ENCODE results near the gene MAGI1. TPM values are rescaled to one million over a fixed set of nuclear protein-coding genes. Genes with fewer than 3 reads are reported as not detected.

The MAGI1 gene
- total and polyA plus RNA-seq, 2 experiments from 2014 or later, result 33.9 to 87.0 TPM

GRCh38 chr3:65562447-65562846 lies 476.3 kb downstream of the MAGI1 start:
- H3K4me3 ChIP-seq, result no peak overlapping the region
- H3K36me3 ChIP-seq, result no peaks in the 10 kb centered on the region
- H3K9me3 ChIP-seq (ENCODE audit: low read depth), result no peaks in the 10 kb centered on the region
- H3K27ac ChIP-seq, result no peak overlapping the region
- peaks cover 9% of the 10 kb centered on the region for H3K4me1 ChIP-seq (ENCODE audit: low read depth)
- H3K27me3 ChIP-seq, result no peaks in the 10 kb centered on the region
- DNase-seq (ENCODE audit: low read depth in 1 of 2, low spot score in 1 of 2), result no peak
- no peak for TF ChIP-seq CTCF (IDR thresholded peaks at IDR 0.05; ENCODE audit: low read depth, low read length)

GRCh38 chr3:65561617-65562016 lies 477.1 kb downstream of the MAGI1 start:
- no peaks in the 10 kb centered on the region for H3K36me3 ChIP-seq
- H3K27ac ChIP-seq, result no peak overlapping the region
- no peak overlapping the region for H3K4me3 ChIP-seq
- H3K27me3 ChIP-seq, result no peaks in the 10 kb centered on the region
- no peaks in the 10 kb centered on the region for H3K9me3 ChIP-seq (ENCODE audit: low read depth)
- DNase-seq (ENCODE audit: low read depth in 1 of 2, low spot score in 1 of 2), result no peak
- no peak for TF ChIP-seq CTCF (IDR thresholded peaks at IDR 0.05; ENCODE audit: low read depth, low read length)
- H3K4me1 ChIP-seq (ENCODE audit: low read depth), result peaks cover 7% of the 10 kb centered on the region

GRCh38 chr3:65560901-65561300 lies 477.8 kb downstream of the MAGI1 start:
- no peak for DNase-seq (ENCODE audit: low read depth in 1 of 2, low spot score in 1 of 2)
- H3K4me3 ChIP-seq, result no peak overlapping the region
- no peak for TF ChIP-seq CTCF (IDR thresholded peaks at IDR 0.05; ENCODE audit: low read depth, low read length)
- peaks cover 5% of the 10 kb centered on the region for H3K4me1 ChIP-seq (ENCODE audit: low read depth)
- H3K27ac ChIP-seq, result no peak overlapping the region
- no peaks in the 10 kb centered on the region for H3K27me3 ChIP-seq
- no peaks in the 10 kb centered on the region for H3K9me3 ChIP-seq (ENCODE audit: low read depth)
- no peaks in the 10 kb centered on the region for H3K36me3 ChIP-seq

- peaks cover 5% of the 10 kb centered on the region for H3K4me1 ChIP-seq (ENCODE audit: low read depth)
- no peak for TF ChIP-seq CTCF (IDR thresholded peaks at IDR 0.05; ENCODE audit: low read depth, low read length)
- DNase-seq (ENCODE audit: low read depth in 1 of 2, low spot score in 1 of 2), result no peak
- no peaks in the 10 kb centered on the region for H3K27me3 ChIP-seq
- no peaks in the 10 kb centered on the region for H3K36me3 ChIP-seq
- H3K9me3 ChIP-seq (ENCODE audit: low read depth), result no peaks in the 10 kb centered on the region
- H3K4me3 ChIP-seq, result no peak overlapping the region
- no peak overlapping the region for H3K27ac ChIP-seq
Observed at GRCh38 chr3:65560133-65560532, 478.6 kb downstream of the MAGI1 start.

- TF ChIP-seq CTCF (IDR thresholded peaks at IDR 0.05; ENCODE audit: low read depth, low read length), result no peak
- H3K36me3 ChIP-seq, result no peaks in the 10 kb centered on the region
- no peak overlapping the region for H3K4me3 ChIP-seq
- DNase-seq (ENCODE audit: low read depth in 1 of 2, low spot score in 1 of 2), result no peak
- H3K4me1 ChIP-seq (ENCODE audit: low read depth), result peaks cover 5% of the 10 kb centered on the region
- H3K27me3 ChIP-seq, result no peaks in the 10 kb centered on the region
- no peak overlapping the region for H3K27ac ChIP-seq
- H3K9me3 ChIP-seq (ENCODE audit: low read depth), result no peaks in the 10 kb centered on the region
Observed at GRCh38 chr3:65559643-65560042, 479.1 kb downstream of the MAGI1 start.

- Histone ChIP-seq H3K36me3 (no peaks in the 10 kb centered on the region), H3K27me3 (no peaks in the 10 kb centered on the region), H3K27ac (no peak overlapping the region), H3K9me3 (ENCODE audit: low read depth) (no peaks in the 10 kb centered on the region), H3K4me3 (no peak overlapping the region), H3K4me1 (ENCODE audit: low read depth) (peaks cover 5% of the 10 kb centered on the region)
- no peak for DNase-seq (ENCODE audit: low read depth in 1 of 2, low spot score in 1 of 2)
- no peak for TF ChIP-seq CTCF (IDR thresholded peaks at IDR 0.05; ENCODE audit: low read depth, low read length)
Observed at GRCh38 chr3:65558826-65559225, 479.9 kb downstream of the MAGI1 start.
